ENCODE measurements around the gene TRAF2. TPM values are rescaled to one million over a fixed set of nuclear protein-coding genes. Genes with fewer than 3 reads are reported as not detected.
A peak's percentile ranks its signal among the peaks of the same experiment; 100 is the strongest.

Gene TRAF2
- polyA plus RNA-seq, 2 of the 4 experiments (the other 2 are of a cell fraction), result 23.8 to 39.5 TPM

DNA sequence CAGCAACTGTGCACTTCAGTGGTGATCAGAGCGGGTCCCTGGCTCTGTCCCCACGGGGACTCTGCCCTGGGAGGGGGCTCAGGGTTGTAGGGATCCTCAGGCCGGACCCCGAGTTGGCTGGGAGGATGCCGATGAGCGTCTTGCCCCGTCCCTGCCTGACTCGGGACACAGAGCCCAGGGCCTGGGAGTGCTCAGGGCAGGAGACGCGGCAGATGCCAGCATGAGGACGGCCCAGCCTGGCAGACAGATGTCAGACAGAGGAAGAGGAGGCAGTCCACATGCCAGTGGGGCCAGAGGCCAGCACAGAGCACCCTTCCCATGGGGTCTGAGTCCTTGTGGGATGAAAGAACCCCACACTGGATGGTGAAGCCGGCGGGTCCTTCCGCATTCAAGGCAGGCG lies 77.0 kb downstream of the TRAF2 start:
- 79% methylated on average over 13 of the region's 15 CpGs for WGBS (ENCODE audit: missing lambda C conversion rate)
- ATAC-seq (no peak; a peak in 1 of 6 replicates), DNase-seq (ENCODE audit: low read depth in 1 of 2, low spot score in 1 of 2) (no peak), FAIRE-seq (no peak)
- Histone ChIP-seq H3K4me3 (no peak overlapping the region), H3K9me3 (no peaks in the 10 kb centered on the region), H3K4me1 (peaks cover 15% of the 10 kb centered on the region; the same call in 2 of the 3 replicates), H3K4me2 (no peak overlapping the region), H3K27ac (peak overlapping the region in 1 of 2 experiments; percentile 75; a peak in 2 of 6 replicates)
- CTCF ChIA-PET, result interaction anchor here (0.6 to 1.4 kb wide), 3 partner anchors 25 to 72 kb away, joined by 3 to 4 read pairs (median 4); no protein-coding TSS in a partner anchor
- POLR2A ChIA-PET, result no interaction called here
- TF ChIP-seq CHD2 (IDR thresholded peaks at IDR 0.05; ENCODE audit: low read length, partially characterized antibody) (no peak), MYC (IDR thresholded peaks at IDR 0.05; ENCODE audit: borderline replicate concordance, low read length) (no peak)

- peaks cover 15% of the 10 kb centered on the region; the same call in 2 of the 3 replicates for H3K4me1 ChIP-seq
- no peaks in the 10 kb centered on the region for H3K9me3 ChIP-seq
- H3K4me2 ChIP-seq, result no peak overlapping the region; the same call in 2 of the 3 replicates
- no peak for FAIRE-seq
- peak overlapping the region; percentile 9 to 75; a peak in 4 of 6 replicates for H3K27ac ChIP-seq
- no peak; a peak in 1 of 6 replicates for ATAC-seq
- TF ChIP-seq HDAC2 (IDR thresholded peaks at IDR 0.05) (no peak), FOSL2 (IDR thresholded peaks at IDR 0.05) (no peak), FOSL2 (CRISPR knock-in tag; IDR thresholded peaks at IDR 0.05) (no peak), BHLHE40 (IDR thresholded peaks at IDR 0.05; ENCODE audit: low read depth, low read length) (no peak), E2F6 (IDR thresholded peaks at IDR 0.05; ENCODE audit: borderline replicate concordance, low read depth) (no peak), HOXB13 (CRISPR knock-in tag; IDR thresholded peaks at IDR 0.05; ENCODE audit: low read depth) (no peak), ZFP36 (IDR thresholded peaks at IDR 0.05; ENCODE audit: borderline replicate concordance, partially characterized antibody) (no peak), RFX5 (IDR thresholded peaks at IDR 0.05) (no peak), ZNF302 (CRISPR knock-in tag; IDR thresholded peaks at IDR 0.05) (no peak), ESRRA (IDR thresholded peaks at IDR 0.05; ENCODE audit: borderline replicate concordance, low read length) (no peak), SMC3 (IDR thresholded peaks at IDR 0.05) (no peak)
- no peak overlapping the region for H3K4me3 ChIP-seq
- 91% methylated on average over 4 of the region's 12 CpGs for WGBS (ENCODE audit: missing lambda C conversion rate)
- POLR2A ChIA-PET, result no interaction called here
- no peak for DNase-seq (ENCODE audit: low read depth in 1 of 2, low spot score in 1 of 2)
- CTCF ChIA-PET, result interaction anchor here (0.6 to 1.4 kb wide), 4 partner anchors 9 to 72 kb away, joined by 3 to 4 read pairs (median 4); no protein-coding TSS in a partner anchor
Measured at GRCh38 chr9:136963751-136964150, 77.4 kb downstream of the TRAF2 start.

DNA sequence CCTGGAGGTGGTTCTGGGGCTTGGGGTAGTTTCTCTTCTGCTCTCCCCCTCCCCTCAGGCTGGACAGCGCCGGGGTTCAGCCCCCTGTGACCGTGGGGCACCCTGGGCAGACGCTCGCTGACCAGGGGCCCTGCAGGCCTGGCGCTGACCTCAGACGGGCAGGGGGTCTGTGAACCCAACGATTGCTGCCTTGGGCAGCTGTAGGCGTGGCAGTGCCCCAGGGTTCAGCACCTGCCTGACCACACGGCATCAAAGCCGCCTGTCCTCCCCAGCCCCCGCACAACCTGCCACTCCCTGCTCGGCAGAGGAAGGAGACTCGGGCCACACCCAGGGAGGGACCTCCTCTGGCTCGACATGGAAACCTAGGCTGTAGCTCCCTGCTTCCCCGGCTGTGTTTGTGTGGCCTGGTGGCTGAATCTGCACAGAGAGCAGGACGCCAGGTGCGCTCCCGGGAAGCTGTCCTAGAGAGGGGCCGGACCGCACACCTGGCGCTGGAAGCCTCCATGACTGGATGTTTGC lies 77.9 kb downstream of the TRAF2 start:
- no peaks in the 10 kb centered on the region for H3K9me3 ChIP-seq
- 64% methylated on average over 16 of the region's 22 CpGs for WGBS (ENCODE audit: missing lambda C conversion rate)
- ChIA-PET POLR2A (no interaction called here), CTCF (interaction anchor here (0.7 to 1.4 kb wide), 7 partner anchors 9 to 176 kb away, joined by 3 to 9 read pairs (median 3); partner anchors contain the start of gene PAXX)
- H3K4me1 ChIP-seq, result peaks cover 15% of the 10 kb centered on the region; the same call in 2 of the 3 replicates
- TF ChIP-seq NFE2L2 (conservative IDR thresholded peaks at IDR 0.05; ENCODE audit: low read length), result no peak
- no peak for TF ChIP-seq RFX5 (IDR thresholded peaks at IDR 0.05)
- TF ChIP-seq JUN (IDR thresholded peaks at IDR 0.05), result no peak
- TF ChIP-seq FOSL2 (IDR thresholded peaks at IDR 0.05), result no peak
- TF ChIP-seq FOSL2 (CRISPR knock-in tag; IDR thresholded peaks at IDR 0.05), result no peak
- no peak for TF ChIP-seq RNF2 (IDR thresholded peaks at IDR 0.05; ENCODE audit: borderline replicate concordance, low read depth)
- no peak for TF ChIP-seq MAFK (IDR thresholded peaks at IDR 0.05; ENCODE audit: partially characterized antibody)
- TF ChIP-seq, protein P1, sequence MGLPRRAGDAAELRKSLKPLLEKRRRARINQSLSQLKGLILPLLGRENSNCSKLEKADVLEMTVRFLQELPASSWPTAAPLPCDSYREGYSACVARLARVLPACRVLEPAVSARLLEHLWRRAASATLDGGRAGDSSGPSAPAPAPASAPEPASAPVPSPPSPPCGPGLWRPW (IDR thresholded peaks at IDR 0.05), result no peak
- TF ChIP-seq RCOR1 (IDR thresholded peaks at IDR 0.05; ENCODE audit: low read depth, low read length), result no peak
- TF ChIP-seq JUNB (IDR thresholded peaks at IDR 0.05), result no peak
- no peak for TF ChIP-seq HMGXB4 (CRISPR knock-in tag; IDR thresholded peaks at IDR 0.05; ENCODE audit: borderline replicate concordance)
- TF ChIP-seq KDM5A (IDR thresholded peaks at IDR 0.05), result no peak
- TF ChIP-seq ZSCAN20 (CRISPR knock-in tag; IDR thresholded peaks at IDR 0.05), result no peak
- no peak for TF ChIP-seq TFCP2L1 (CRISPR knock-in tag; IDR thresholded peaks at IDR 0.05)
- TF ChIP-seq, protein P2, sequence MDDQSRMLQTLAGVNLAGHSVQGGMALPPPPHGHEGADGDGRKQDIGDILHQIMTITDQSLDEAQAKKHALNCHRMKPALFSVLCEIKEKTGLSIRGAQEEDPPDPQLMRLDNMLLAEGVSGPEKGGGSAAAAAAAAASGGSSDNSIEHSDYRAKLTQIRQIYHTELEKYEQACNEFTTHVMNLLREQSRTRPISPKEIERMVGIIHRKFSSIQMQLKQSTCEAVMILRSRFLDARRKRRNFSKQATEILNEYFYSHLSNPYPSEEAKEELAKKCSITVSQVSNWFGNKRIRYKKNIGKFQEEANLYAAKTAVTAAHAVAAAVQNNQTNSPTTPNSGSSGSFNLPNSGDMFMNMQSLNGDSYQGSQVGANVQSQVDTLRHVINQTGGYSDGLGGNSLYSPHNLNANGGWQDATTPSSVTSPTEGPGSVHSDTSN (IDR thresholded peaks at IDR 0.05), result no peak
- H3K4me2 ChIP-seq, result peak overlapping the region; percentile 40
- FAIRE-seq, result no peak
- peak in 1 of 2 experiments; percentile 35; a peak in 3 of 6 replicates for ATAC-seq
- no peak overlapping the region for H3K4me3 ChIP-seq
- DNase-seq (ENCODE audit: low read depth in 1 of 2, low spot score in 1 of 2), result no peak
- H3K27ac ChIP-seq, result peak overlapping the region; percentile 9 to 75; a peak in 4 of 6 replicates
